CD4-positive, alpha-beta T cell (primary cell): ENCODE results near the gene TMEM91. TPM values are rescaled to one million over a fixed set of nuclear protein-coding genes. Genes with fewer than 3 reads are reported as not detected.

Source experiments
- ATAC-seq: fragments of 200-7000 bp; cut with Tn5 transposase; one replicate; pipeline ENCODE4 v1.10.0; 2022; ENCODE audit warnings: mild to moderate bottlenecking; ENCODE audit not compliant: poor library complexity
- CTCF ChIA-PET: fragments of 350-600 bp; sonication (Branson Sonifier 250); formaldehyde crosslinking; loops from one replicate; lab custom pipeline; 2021; ENCODE audit warnings: antibody characterized with exemption, inconsistent platforms; lab: Charles Lee
- POLR2A ChIA-PET: fragments of 350-600 bp; sonication (Branson Sonifier 250); formaldehyde crosslinking; loops from one replicate; lab custom pipeline; 2021; ENCODE audit warnings: antibody characterized with exemption, inconsistent platforms; lab: Charles Lee
- DNase-seq, 14 experiments: peaks; one replicate each; pipeline ENCODE4 v3.0.0-alpha.2; 2013 to 2020; ENCODE audit warnings: mixed read lengths in 2 of 14
- H3K27ac ChIP-seq, 2 donors: one replicate each; pipeline versions ENCODE4 v1.5.1 to v1.7.0; 2013; ENCODE audit warnings: low read length in 2 of 2, low read depth in 1 of 2, mild to moderate bottlenecking in 1 of 2
- H3K27me3 ChIP-seq, 2 experiments: 1 replicate in 1 of 2; 2 replicates in 1 of 2; pipeline versions ENCODE4 v1.6.1 to v1.7.0; 2013; ENCODE audit warnings: low read length in 2 of 2, control low read depth in 1 of 2, mild to moderate bottlenecking in 1 of 2, moderate library complexity in 1 of 2; ENCODE audit not compliant: insufficient read depth in 2 of 2, control insufficient read depth in 1 of 2
- H3K36me3 ChIP-seq: one replicate; pipeline ENCODE4 v1.6.1; 2013; ENCODE audit warnings: low read length, control low read depth; ENCODE audit not compliant: insufficient read depth
- H3K4me1 ChIP-seq: one replicate; pipeline ENCODE4 v1.6.1; 2013; ENCODE audit warnings: low read length, control low read depth; ENCODE audit not compliant: insufficient read depth
- H3K4me3 ChIP-seq: one replicate; pipeline ENCODE4 v1.5.1; 2013; ENCODE audit warnings: mild to moderate bottlenecking, low read length, moderate library complexity
- H3K9me3 ChIP-seq, 2 experiments: 1 replicate in 1 of 2; 2 replicates in 1 of 2; pipeline versions ENCODE4 v1.6.1 to v1.7.0; 2013; ENCODE audit warnings: low read length in 2 of 2, mild to moderate bottlenecking in 2 of 2, control low read depth in 1 of 2, moderate library complexity in 1 of 2; ENCODE audit not compliant: control insufficient read depth in 1 of 2, insufficient read depth in 1 of 2
- H3K27ac Mint-ChIP-seq: one replicate; pipeline ENCODE4 v1.8.0; 2020; ENCODE audit warnings: mixed read lengths
- H3K27me3 Mint-ChIP-seq: one replicate; pipeline ENCODE4 v1.8.0; 2021; ENCODE audit warnings: mixed read lengths
- H3K36me3 Mint-ChIP-seq: one replicate; pipeline ENCODE4 v1.8.0; 2021; ENCODE audit warnings: low read depth, mixed read lengths
- H3K4me1 Mint-ChIP-seq: one replicate; pipeline ENCODE4 v1.8.0; 2021; ENCODE audit warnings: low read depth, mixed read lengths
- H3K4me3 Mint-ChIP-seq: one replicate; pipeline ENCODE4 v1.8.0; 2020; ENCODE audit warnings: mild to moderate bottlenecking, mixed read lengths
- H3K9me3 Mint-ChIP-seq: one replicate; pipeline ENCODE4 v1.8.0; 2020; ENCODE audit warnings: mixed read lengths
- intact Hi-C, 2 experiments: fragments of 100-400 bp; cut with DNase I in 1 of 2; cut with micrococcal nuclease in 1 of 2; formaldehyde crosslinking; loops; one replicate each; pipeline versions ENCODE4 v1.15.1 to v1.9.0; 2023 to 2025; cut with DNase I, micrococcal nuclease
- total RNA-seq, 174 experiments: library from RNA in 2 of 174; stranded (reverse) in 2 of 174; gene quantifications; one replicate each; pipeline ENCODE4 v1.2.3 and lab custom pipeline; 2021 to 2026
- TF ChIP-seq, protein P1 (sequence below): fragments of 200-600 bp; IDR thresholded peaks from one replicate; pipeline ENCODE4 v1.8.0; 2022; ENCODE audit warnings: antibody characterized with exemption, mild to moderate bottlenecking

TMEM91 gene
- total RNA-seq, 2 experiments from 2014 or later, result 6.8 to 7.7 TPM

DNA sequence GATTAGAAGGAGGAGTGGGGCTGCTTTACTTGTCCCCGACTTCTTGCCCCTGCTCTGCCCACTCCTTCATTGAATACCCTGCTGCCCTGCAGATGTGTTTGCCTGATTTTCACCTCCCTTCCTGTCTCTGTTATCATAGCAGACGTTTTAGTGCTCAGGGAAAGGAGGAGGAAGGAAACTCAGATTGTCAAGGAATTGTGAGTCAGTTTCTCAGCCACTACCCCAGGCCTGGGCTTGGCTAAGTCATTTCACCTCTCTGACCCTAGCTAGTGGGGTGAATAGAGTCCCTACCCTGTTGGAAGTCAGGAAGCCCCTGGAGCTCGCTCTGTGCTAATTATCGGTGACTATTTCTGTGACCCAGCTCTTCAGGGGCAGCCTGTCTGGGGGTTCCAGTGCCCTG is 25.1 kb downstream of the TMEM91 start:
- POLR2A ChIA-PET, result no interaction called here
- H3K9me3 Mint-ChIP-seq, result no peaks in the 10 kb centered on the region
- H3K4me3 Mint-ChIP-seq, result peak overlapping the region; percentile 31
- Histone ChIP-seq H3K27ac (no peak overlapping the region), H3K9me3 (no peaks in the 10 kb centered on the region), H3K36me3 (peaks cover 9% of the 10 kb centered on the region), H3K4me3 (no peak overlapping the region), H3K4me1 (peaks cover 24% of the 10 kb centered on the region), H3K27me3 (no peaks in the 10 kb centered on the region)
- no peaks in the 10 kb centered on the region for H3K27me3 Mint-ChIP-seq
- peaks cover 47% of the 10 kb centered on the region for H3K4me1 Mint-ChIP-seq
- CTCF ChIA-PET, result no interaction called here
- ATAC-seq (no peak), DNase-seq (no peak)
- H3K36me3 Mint-ChIP-seq, result peaks cover 19% of the 10 kb centered on the region
- intact Hi-C loops, result no loop called here
- no peak overlapping the region for H3K27ac Mint-ChIP-seq
- TF ChIP-seq, protein P1, sequence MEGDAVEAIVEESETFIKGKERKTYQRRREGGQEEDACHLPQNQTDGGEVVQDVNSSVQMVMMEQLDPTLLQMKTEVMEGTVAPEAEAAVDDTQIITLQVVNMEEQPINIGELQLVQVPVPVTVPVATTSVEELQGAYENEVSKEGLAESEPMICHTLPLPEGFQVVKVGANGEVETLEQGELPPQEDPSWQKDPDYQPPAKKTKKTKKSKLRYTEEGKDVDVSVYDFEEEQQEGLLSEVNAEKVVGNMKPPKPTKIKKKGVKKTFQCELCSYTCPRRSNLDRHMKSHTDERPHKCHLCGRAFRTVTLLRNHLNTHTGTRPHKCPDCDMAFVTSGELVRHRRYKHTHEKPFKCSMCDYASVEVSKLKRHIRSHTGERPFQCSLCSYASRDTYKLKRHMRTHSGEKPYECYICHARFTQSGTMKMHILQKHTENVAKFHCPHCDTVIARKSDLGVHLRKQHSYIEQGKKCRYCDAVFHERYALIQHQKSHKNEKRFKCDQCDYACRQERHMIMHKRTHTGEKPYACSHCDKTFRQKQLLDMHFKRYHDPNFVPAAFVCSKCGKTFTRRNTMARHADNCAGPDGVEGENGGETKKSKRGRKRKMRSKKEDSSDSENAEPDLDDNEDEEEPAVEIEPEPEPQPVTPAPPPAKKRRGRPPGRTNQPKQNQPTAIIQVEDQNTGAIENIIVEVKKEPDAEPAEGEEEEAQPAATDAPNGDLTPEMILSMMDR, result no peak

DNA sequence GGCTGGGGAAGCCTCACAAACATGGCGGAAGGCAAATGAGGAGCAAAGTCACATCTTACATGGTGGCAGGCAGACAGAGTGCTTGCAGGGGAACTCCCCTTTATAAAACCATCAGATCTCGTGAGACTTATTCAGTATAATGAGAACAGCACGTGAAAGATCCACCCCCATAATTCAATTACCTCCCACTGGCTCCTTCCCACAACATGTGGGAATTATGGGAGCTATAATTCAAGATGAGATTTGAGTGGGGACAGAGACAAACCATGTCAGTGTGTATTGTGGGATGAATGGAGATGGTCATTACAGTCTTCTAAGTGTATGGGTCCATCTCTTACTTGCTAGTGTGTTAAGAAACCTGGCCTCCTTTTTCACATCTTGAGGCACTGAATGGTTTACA is 25.7 kb downstream of the TMEM91 start:
- ATAC-seq (no peak), DNase-seq (no peak)
- TF ChIP-seq, protein P1, result no peak
- H3K27me3 ChIP-seq, result no peaks in the 10 kb centered on the region
- no peak overlapping the region for H3K27ac Mint-ChIP-seq
- peaks cover 20% of the 10 kb centered on the region for H3K4me1 ChIP-seq
- ChIA-PET CTCF (no interaction called here), POLR2A (no interaction called here)
- no peaks in the 10 kb centered on the region for H3K9me3 ChIP-seq
- H3K4me3 Mint-ChIP-seq, result no peak overlapping the region
- H3K9me3 Mint-ChIP-seq, result no peaks in the 10 kb centered on the region
- peaks cover 19% of the 10 kb centered on the region for H3K36me3 Mint-ChIP-seq
- peaks cover 9% of the 10 kb centered on the region for H3K36me3 ChIP-seq
- no peak overlapping the region for H3K27ac ChIP-seq
- peaks cover 42% of the 10 kb centered on the region for H3K4me1 Mint-ChIP-seq
- no peaks in the 10 kb centered on the region for H3K27me3 Mint-ChIP-seq
- H3K4me3 ChIP-seq, result no peak overlapping the region
- intact Hi-C loops, result no loop called here

DNA sequence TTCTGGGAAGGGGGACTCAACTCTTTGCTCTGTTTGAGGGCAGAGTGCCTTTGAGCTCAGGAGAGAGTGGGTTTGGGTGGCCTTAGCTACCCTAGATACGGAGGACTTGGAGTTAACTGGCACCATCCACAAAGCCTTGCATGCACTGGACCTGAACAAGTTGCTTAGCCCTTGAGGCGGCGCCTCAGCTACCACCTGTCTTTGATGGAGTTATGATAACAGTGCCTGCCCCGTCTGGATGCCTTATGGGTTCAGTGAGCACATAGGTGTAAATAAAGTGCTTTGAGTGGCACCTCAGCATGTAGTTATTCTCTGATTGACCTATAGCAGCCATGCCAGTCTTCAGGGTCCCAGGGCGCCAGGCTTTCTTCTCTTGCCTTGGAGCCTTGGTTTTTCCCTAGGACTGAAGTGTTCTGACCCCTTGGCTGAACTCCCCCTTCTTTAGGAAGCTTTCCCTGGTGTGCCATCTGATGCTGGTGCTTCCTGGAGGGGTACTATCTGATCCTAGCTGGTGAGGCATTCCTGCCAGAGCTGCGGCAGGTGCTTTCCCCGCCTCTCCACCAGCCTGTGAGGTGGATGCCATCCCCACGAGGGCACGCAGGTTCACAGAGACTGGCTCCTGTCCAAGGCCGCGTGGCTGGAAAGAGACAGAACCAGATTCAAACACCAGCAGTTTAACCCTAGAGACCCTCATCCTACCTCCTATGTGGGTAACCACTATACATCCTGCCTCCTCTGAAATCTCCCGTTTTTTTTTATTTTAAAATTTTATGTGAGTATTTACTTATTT is 27.0 kb downstream of the TMEM91 start:
- no peaks in the 10 kb centered on the region for H3K27me3 Mint-ChIP-seq
- H3K4me1 Mint-ChIP-seq, result peaks cover 29% of the 10 kb centered on the region
- H3K9me3 Mint-ChIP-seq, result no peaks in the 10 kb centered on the region
- no peak overlapping the region for H3K27ac ChIP-seq
- H3K9me3 ChIP-seq, result no peaks in the 10 kb centered on the region
- peaks cover 5% of the 10 kb centered on the region for H3K36me3 Mint-ChIP-seq
- no peak for ATAC-seq
- H3K4me1 ChIP-seq, result peaks cover 11% of the 10 kb centered on the region
- H3K4me3 Mint-ChIP-seq, result no peak overlapping the region
- POLR2A ChIA-PET, result no interaction called here
- no peak for DNase-seq
- H3K36me3 ChIP-seq, result peaks cover 9% of the 10 kb centered on the region
- H3K27me3 ChIP-seq, result no peaks in the 10 kb centered on the region
- no peak overlapping the region for H3K27ac Mint-ChIP-seq
- TF ChIP-seq, protein P1, result no peak
- intact Hi-C loops, result no loop called here
- H3K4me3 ChIP-seq, result no peak overlapping the region
- CTCF ChIA-PET, result no interaction called here
